WERI-Rb-1 (cell line): ENCODE results near the gene RPGR.

Experiments used
- DNase-seq: peaks from one replicate; pipeline ENCODE4 v3.0.0-alpha.2; 2020
- H3K27ac ChIP-seq: fragments of 250-450 bp; sonication (Bioruptor Pico); 2 replicates; pipeline ENCODE4 v1.5.1; 2020; ENCODE audit warnings: mild to moderate bottlenecking, moderate library complexity
- H3K27me3 ChIP-seq: fragments of 250-450 bp; sonication (Bioruptor Pico); 2 replicates; pipeline ENCODE4 v1.5.1; 2021; ENCODE audit warnings: mild to moderate bottlenecking, low read depth, moderate library complexity; ENCODE audit not compliant: insufficient read depth, severe bottlenecking
- H3K36me3 ChIP-seq: fragments of 250-450 bp; sonication (Bioruptor Pico); 2 replicates; pipeline ENCODE4 v1.5.1; 2020; ENCODE audit warnings: mild to moderate bottlenecking, moderate library complexity
- H3K4me3 ChIP-seq: 2 replicates; pipeline ENCODE4 v1.5.1; 2011; ENCODE audit warnings: low read depth, mild to moderate bottlenecking, control low read depth, low read length
- H3K9me3 ChIP-seq: fragments of 250-450 bp; sonication (Bioruptor Pico); 2 replicates; pipeline ENCODE4 v1.5.1; 2021; ENCODE audit warnings: mild to moderate bottlenecking, moderate library complexity; ENCODE audit not compliant: severe bottlenecking
- TF ChIP-seq, protein P1 (sequence below): IDR thresholded peaks from 2 replicates; pipeline ENCODE4 v1.5.1; 2011; ENCODE audit warnings: low read depth, mild to moderate bottlenecking, control low read depth, inconsistent platforms, low read length

Gene RPGR, protein sequence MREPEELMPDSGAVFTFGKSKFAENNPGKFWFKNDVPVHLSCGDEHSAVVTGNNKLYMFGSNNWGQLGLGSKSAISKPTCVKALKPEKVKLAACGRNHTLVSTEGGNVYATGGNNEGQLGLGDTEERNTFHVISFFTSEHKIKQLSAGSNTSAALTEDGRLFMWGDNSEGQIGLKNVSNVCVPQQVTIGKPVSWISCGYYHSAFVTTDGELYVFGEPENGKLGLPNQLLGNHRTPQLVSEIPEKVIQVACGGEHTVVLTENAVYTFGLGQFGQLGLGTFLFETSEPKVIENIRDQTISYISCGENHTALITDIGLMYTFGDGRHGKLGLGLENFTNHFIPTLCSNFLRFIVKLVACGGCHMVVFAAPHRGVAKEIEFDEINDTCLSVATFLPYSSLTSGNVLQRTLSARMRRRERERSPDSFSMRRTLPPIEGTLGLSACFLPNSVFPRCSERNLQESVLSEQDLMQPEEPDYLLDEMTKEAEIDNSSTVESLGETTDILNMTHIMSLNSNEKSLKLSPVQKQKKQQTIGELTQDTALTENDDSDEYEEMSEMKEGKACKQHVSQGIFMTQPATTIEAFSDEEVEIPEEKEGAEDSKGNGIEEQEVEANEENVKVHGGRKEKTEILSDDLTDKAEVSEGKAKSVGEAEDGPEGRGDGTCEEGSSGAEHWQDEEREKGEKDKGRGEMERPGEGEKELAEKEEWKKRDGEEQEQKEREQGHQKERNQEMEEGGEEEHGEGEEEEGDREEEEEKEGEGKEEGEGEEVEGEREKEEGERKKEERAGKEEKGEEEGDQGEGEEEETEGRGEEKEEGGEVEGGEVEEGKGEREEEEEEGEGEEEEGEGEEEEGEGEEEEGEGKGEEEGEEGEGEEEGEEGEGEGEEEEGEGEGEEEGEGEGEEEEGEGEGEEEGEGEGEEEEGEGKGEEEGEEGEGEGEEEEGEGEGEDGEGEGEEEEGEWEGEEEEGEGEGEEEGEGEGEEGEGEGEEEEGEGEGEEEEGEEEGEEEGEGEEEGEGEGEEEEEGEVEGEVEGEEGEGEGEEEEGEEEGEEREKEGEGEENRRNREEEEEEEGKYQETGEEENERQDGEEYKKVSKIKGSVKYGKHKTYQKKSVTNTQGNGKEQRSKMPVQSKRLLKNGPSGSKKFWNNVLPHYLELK

DNA sequence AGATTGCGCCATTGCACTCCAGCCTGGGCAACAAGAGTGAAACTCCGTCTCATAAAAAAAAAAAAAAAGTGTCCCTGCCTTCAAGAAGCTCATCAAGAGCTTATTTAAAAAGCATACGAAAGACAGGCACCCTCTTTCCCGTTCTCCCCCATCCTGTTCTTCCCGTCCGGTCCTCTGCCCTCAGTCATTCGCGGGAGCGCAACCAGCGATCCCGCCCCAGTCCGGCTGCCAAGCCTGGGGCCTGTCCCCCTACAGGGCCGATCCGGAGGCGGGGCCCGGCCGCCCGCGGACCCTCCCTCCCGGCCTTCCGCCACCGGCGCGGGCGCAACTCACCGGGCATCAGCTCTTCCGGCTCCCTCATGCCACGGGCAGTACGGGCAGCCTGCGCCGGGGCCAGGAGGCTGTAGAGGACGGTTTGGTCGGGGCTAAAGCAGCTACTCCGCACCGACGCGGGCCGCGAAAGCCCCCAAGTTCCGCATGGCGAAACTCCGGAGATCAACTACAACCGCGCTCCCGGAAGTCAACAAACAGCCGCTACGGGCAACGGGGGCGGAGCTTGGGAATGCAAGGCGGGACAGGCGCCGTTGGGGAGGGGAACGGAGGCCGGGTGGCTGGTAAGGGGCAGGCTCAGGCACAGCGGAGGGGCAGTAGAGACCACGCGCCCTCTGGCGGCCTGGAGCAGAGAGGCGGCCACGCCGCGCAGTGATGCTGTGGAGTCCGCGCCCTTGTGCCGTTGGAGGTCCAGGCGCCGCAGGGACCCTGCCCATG lies at the start of gene RPGR:
RPGR (minus strand) TSS at position 503 of the 768 bp plus-strand sequence; CDS start at position 361, 142 bp downstream.
- Histone ChIP-seq H3K36me3 (no peaks in the 10 kb centered on the region), H3K9me3 (no peaks in the 10 kb centered on the region), H3K27me3 (peaks cover 9% of the 10 kb centered on the region), H3K4me3 (peak within 1 kb of the TSS; percentile 51), H3K27ac (peak within 1 kb of the TSS; percentile 55)
- DNase-seq, result peak; percentile 93
- TF ChIP-seq, protein P1, sequence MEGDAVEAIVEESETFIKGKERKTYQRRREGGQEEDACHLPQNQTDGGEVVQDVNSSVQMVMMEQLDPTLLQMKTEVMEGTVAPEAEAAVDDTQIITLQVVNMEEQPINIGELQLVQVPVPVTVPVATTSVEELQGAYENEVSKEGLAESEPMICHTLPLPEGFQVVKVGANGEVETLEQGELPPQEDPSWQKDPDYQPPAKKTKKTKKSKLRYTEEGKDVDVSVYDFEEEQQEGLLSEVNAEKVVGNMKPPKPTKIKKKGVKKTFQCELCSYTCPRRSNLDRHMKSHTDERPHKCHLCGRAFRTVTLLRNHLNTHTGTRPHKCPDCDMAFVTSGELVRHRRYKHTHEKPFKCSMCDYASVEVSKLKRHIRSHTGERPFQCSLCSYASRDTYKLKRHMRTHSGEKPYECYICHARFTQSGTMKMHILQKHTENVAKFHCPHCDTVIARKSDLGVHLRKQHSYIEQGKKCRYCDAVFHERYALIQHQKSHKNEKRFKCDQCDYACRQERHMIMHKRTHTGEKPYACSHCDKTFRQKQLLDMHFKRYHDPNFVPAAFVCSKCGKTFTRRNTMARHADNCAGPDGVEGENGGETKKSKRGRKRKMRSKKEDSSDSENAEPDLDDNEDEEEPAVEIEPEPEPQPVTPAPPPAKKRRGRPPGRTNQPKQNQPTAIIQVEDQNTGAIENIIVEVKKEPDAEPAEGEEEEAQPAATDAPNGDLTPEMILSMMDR, result peak; percentile 90

DNA sequence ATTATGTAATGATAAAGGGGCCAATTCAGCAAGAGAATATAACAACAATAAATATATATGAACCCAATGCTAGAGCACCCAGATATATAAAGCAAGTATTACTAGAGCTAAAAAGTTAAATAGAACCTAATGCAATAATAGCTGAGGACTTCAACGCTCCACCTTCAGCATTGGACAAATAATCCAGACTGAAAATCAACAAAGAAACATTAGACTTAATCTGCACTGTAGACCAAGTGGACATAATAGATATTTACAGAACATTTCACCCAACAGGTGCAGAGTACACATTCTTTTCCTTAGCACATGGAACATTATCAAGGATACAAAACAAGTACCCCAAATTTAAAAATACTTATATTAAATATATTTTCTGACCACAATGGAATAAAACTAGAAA lies 49.4 kb upstream of the RPGR start:
- Histone ChIP-seq H3K27ac (no peak overlapping the region), H3K4me3 (no peak overlapping the region), H3K9me3 (no peaks in the 10 kb centered on the region), H3K27me3 (no peaks in the 10 kb centered on the region), H3K36me3 (no peaks in the 10 kb centered on the region)
- TF ChIP-seq, protein P1, result no peak
- no peak for DNase-seq

DNA sequence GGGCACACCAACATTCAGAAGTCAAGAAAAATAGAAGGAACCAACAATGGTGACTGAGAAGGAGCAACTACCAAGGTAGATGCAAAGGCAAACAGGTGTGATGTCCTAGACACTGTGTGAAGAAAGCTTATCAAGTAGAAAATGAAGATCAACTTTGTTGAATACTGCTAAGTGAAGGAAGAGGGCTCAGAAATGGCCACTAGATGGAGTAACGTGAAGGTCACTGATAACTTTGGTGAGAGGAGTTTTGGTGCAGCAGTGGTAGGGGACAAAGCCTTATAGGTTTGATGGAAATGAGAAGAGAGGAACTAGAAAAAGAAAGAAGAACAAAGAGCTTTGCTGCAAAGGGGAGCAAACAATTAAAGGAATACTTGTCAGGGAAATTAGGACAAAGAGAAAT lies 48.6 kb upstream of the RPGR start:
- Histone ChIP-seq H3K36me3 (no peaks in the 10 kb centered on the region), H3K4me3 (no peak overlapping the region), H3K27me3 (no peaks in the 10 kb centered on the region), H3K27ac (no peak overlapping the region), H3K9me3 (no peaks in the 10 kb centered on the region)
- TF ChIP-seq, protein P1, result peak; percentile 59
- peak; percentile 11 for DNase-seq

DNA sequence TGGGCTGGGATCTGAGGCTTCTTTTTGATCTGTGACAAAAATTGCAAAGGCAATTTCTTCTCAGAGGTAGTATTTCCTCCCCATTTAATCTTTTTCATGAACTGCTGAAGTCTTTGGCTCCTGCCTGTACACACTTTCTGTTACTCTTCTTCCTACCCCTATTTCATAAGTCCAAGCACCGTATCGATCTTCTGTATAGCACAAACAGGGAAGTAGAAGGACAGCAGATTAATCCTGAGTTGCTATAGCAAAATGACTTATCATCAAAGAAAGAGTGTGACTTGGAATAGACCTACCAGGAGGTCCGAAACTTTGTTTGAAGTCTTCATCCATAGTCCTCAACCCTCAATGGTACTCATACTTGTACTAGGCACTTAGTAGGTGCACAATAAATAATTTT lies 47.1 kb upstream of the RPGR start:
- Histone ChIP-seq H3K36me3 (no peaks in the 10 kb centered on the region), H3K9me3 (no peaks in the 10 kb centered on the region), H3K27ac (no peak overlapping the region), H3K27me3 (no peaks in the 10 kb centered on the region), H3K4me3 (no peak overlapping the region)
- TF ChIP-seq, protein P1, result no peak
- DNase-seq, result no peak

DNA sequence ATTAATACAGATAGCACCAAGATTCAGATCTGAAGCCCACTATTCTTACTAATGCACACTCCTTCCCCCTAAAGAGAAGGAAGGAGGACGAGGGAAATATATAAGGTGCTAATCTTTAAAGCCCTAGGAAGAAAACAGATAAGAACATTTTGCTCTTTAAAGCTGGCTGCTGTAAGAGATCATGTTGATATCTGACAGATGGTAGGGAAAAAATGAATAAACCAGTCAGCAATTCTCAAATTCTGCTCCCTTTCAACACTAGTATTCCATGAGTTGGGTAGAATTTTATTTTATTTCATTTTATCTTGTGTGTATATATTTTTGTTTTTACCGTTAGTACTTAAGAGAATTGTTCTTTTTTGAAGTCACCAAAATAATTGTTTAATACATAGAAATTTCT lies 44.3 kb upstream of the RPGR start:
- no peak overlapping the region for H3K27ac ChIP-seq
- H3K9me3 ChIP-seq, result no peaks in the 10 kb centered on the region
- H3K27me3 ChIP-seq, result no peaks in the 10 kb centered on the region
- no peak overlapping the region for H3K4me3 ChIP-seq
- TF ChIP-seq, protein P1, result no peak
- DNase-seq, result no peak
- H3K36me3 ChIP-seq, result no peaks in the 10 kb centered on the region
